Endodermal cell (in vitro differentiated cells): ENCODE measurements around the gene MMEL1. TPM values are rescaled to one million over a fixed set of nuclear protein-coding genes. Genes with fewer than 3 reads are reported as not detected.
"Not testable (repeated sequence)": the region's sequence is repeated elsewhere in the genome, so short reads cannot be mapped to it uniquely, and the experiment has no call there.

Source experiments
- DNase-seq: peaks from one replicate; pipeline ENCODE4 v3.0.0-alpha.2; 2017
- H3K27ac ChIP-seq: 2 replicates; pipeline ENCODE4 v1.5.1; 2013; ENCODE audit warnings: mild to moderate bottlenecking, low read depth, low read length, moderate library complexity
- H3K27me3 ChIP-seq: 2 replicates; pipeline ENCODE4 v1.6.1; 2013; ENCODE audit warnings: mild to moderate bottlenecking, low read length, moderate library complexity; ENCODE audit not compliant: insufficient read depth, control insufficient read depth, poor library complexity, severe bottlenecking
- H3K36me3 ChIP-seq: 2 replicates; pipeline ENCODE4 v1.7.0; 2013; ENCODE audit warnings: mild to moderate bottlenecking, low read length, moderate library complexity; ENCODE audit not compliant: control insufficient read depth, insufficient read depth
- H3K4me1 ChIP-seq: one replicate; pipeline ENCODE4 v1.7.0; 2013; ENCODE audit warnings: low read length; ENCODE audit not compliant: control insufficient read depth, insufficient read depth
- H3K4me3 ChIP-seq: 2 replicates; pipeline ENCODE4 v1.5.1; 2013; ENCODE audit warnings: mild to moderate bottlenecking, low read length, moderate library complexity
- H3K9ac ChIP-seq: 2 replicates; pipeline ENCODE4 v1.6.1; 2013; ENCODE audit warnings: mild to moderate bottlenecking, low read length, moderate library complexity; ENCODE audit not compliant: poor library complexity, severe bottlenecking; ENCODE audit errors: extremely low read depth
- H3K9me3 ChIP-seq: 2 replicates; pipeline ENCODE4 v1.6.1; 2013; ENCODE audit warnings: mild to moderate bottlenecking, low read length, moderate library complexity; ENCODE audit not compliant: control insufficient read depth
- H3K27ac Mint-ChIP-seq: 2 replicates; pipeline ENCODE4 v1.8.0; 2020; ENCODE audit warnings: mixed read lengths
- H3K27me3 Mint-ChIP-seq: 2 replicates; pipeline ENCODE4 v1.8.0; 2021; ENCODE audit warnings: mild to moderate bottlenecking, mixed read lengths; ENCODE audit not compliant: insufficient read depth
- H3K36me3 Mint-ChIP-seq: 2 replicates; pipeline ENCODE4 v1.8.0; 2020; ENCODE audit warnings: low read depth, mixed read lengths
- H3K4me1 Mint-ChIP-seq: 2 replicates; pipeline ENCODE4 v1.8.0; 2020; ENCODE audit warnings: mixed read lengths
- H3K4me3 Mint-ChIP-seq: 2 replicates; pipeline ENCODE4 v1.8.0; 2020; ENCODE audit warnings: mild to moderate bottlenecking, moderate library complexity, mixed read lengths
- H3K9me3 Mint-ChIP-seq: 2 replicates; pipeline ENCODE4 v1.8.0; 2020; ENCODE audit warnings: mild to moderate bottlenecking, mixed read lengths
- WGBS, 2 experiments: methylation state at CpG; one replicate each; pipeline versions ENCODE4 v1.1.5 to v1.1.7; 2013; ENCODE audit warnings: missing lambda C conversion rate in 2 of 2, mixed read lengths in 1 of 2; ENCODE audit not compliant: insufficient coverage in 1 of 2, insufficient read length in 1 of 2; 5-methylcytosine and 5-hydroxymethylcytosine counted together
- total RNA-seq, 2 donors: library from RNA; stranded (reverse); fragmentation: NEBNext Ultra II Directional in 1 of 2; extraction: Animal tissue kit (Norgen Biotek cat#: 25700) in 1 of 2; gene quantifications; 2 replicates in 1 of 2; 3 replicates in 1 of 2; pipeline ENCODE4 v1.2.1, GENCODE V29; 2021
- TF ChIP-seq, protein P1 (sequence below): fragments of 200-600 bp; sonication (generic); conservative IDR thresholded peaks from 2 replicates; pipeline ENCODE4 v1.5.0; 2021; ENCODE audit warnings: antibody characterized with exemption, mild to moderate bottlenecking

MMEL1 gene
- total RNA-seq, 2 donors from 2014 or later, result 0.42 TPM; not detected in 1

GRCh38 chr1:2580691-2581090 is 52.1 kb downstream of the MMEL1 start:
- no peak for DNase-seq
- 94 to 95% methylated on average over 10 of the region's 10 CpGs for WGBS, 2 experiments
- Histone ChIP-seq H3K27me3 (no peaks in the 10 kb centered on the region), H3K9me3 (no peaks in the 10 kb centered on the region), H3K36me3 (no peaks in the 10 kb centered on the region), H3K4me3 (no peak overlapping the region), H3K27ac (no peak overlapping the region), H3K9ac (no peak overlapping the region), H3K4me1 (peaks cover 3% of the 10 kb centered on the region)
- no peaks in the 10 kb centered on the region for H3K36me3 Mint-ChIP-seq
- peaks cover 2% of the 10 kb centered on the region for H3K9me3 Mint-ChIP-seq
- no peak overlapping the region for H3K4me3 Mint-ChIP-seq
- TF ChIP-seq, protein P1, sequence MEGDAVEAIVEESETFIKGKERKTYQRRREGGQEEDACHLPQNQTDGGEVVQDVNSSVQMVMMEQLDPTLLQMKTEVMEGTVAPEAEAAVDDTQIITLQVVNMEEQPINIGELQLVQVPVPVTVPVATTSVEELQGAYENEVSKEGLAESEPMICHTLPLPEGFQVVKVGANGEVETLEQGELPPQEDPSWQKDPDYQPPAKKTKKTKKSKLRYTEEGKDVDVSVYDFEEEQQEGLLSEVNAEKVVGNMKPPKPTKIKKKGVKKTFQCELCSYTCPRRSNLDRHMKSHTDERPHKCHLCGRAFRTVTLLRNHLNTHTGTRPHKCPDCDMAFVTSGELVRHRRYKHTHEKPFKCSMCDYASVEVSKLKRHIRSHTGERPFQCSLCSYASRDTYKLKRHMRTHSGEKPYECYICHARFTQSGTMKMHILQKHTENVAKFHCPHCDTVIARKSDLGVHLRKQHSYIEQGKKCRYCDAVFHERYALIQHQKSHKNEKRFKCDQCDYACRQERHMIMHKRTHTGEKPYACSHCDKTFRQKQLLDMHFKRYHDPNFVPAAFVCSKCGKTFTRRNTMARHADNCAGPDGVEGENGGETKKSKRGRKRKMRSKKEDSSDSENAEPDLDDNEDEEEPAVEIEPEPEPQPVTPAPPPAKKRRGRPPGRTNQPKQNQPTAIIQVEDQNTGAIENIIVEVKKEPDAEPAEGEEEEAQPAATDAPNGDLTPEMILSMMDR, result no peak
- H3K4me1 Mint-ChIP-seq, result peaks cover 12% of the 10 kb centered on the region
- no peak overlapping the region for H3K27ac Mint-ChIP-seq
- no peaks in the 10 kb centered on the region for H3K27me3 Mint-ChIP-seq

GRCh38 chr1:2578758-2579118 is 54.1 kb downstream of the MMEL1 start:
- Histone ChIP-seq H3K27ac (no peak overlapping the region), H3K9ac (no peak overlapping the region), H3K36me3 (no peaks in the 10 kb centered on the region), H3K9me3 (no peaks in the 10 kb centered on the region), H3K27me3 (no peaks in the 10 kb centered on the region), H3K4me1 (peaks cover 3% of the 10 kb centered on the region), H3K4me3 (no peak overlapping the region)
- no peaks in the 10 kb centered on the region for H3K36me3 Mint-ChIP-seq
- H3K27me3 Mint-ChIP-seq, result no peaks in the 10 kb centered on the region
- no peak for DNase-seq
- 89 to 100% methylated on average over 1 to 4 of the region's 4 CpGs for WGBS, 2 experiments
- H3K27ac Mint-ChIP-seq, result peak overlapping the region; percentile 82
- H3K4me3 Mint-ChIP-seq, result no peak overlapping the region
- TF ChIP-seq, protein P1, result no peak
- peaks cover 9% of the 10 kb centered on the region for H3K4me1 Mint-ChIP-seq
- peaks cover 2% of the 10 kb centered on the region for H3K9me3 Mint-ChIP-seq

GRCh38 chr1:2577565-2578075 is 55.2 kb downstream of the MMEL1 start:
- not testable (repeated sequence) for H3K27me3 Mint-ChIP-seq, H3K36me3 ChIP-seq, H3K9me3 Mint-ChIP-seq, DNase-seq, H3K4me1 ChIP-seq, H3K9ac ChIP-seq, H3K27ac ChIP-seq, H3K4me3 Mint-ChIP-seq, H3K36me3 Mint-ChIP-seq, H3K9me3 ChIP-seq, H3K27me3 ChIP-seq, H3K27ac Mint-ChIP-seq, H3K4me3 ChIP-seq, H3K4me1 Mint-ChIP-seq
- WGBS, 2 experiments, result 90 to 95% methylated on average over 11 to 18 of the region's 23 CpGs
